ENCODE results near the gene TM9SF1. TPM values are rescaled to one million over a fixed set of nuclear protein-coding genes. Genes with fewer than 3 reads are reported as not detected.

The TM9SF1 gene
- total and polyA plus RNA-seq, 2 of the 13 experiments (the other 11 are each of a cell fraction or from before 2014, with no cell fraction given), result 83.2 to 110 TPM

DNA sequence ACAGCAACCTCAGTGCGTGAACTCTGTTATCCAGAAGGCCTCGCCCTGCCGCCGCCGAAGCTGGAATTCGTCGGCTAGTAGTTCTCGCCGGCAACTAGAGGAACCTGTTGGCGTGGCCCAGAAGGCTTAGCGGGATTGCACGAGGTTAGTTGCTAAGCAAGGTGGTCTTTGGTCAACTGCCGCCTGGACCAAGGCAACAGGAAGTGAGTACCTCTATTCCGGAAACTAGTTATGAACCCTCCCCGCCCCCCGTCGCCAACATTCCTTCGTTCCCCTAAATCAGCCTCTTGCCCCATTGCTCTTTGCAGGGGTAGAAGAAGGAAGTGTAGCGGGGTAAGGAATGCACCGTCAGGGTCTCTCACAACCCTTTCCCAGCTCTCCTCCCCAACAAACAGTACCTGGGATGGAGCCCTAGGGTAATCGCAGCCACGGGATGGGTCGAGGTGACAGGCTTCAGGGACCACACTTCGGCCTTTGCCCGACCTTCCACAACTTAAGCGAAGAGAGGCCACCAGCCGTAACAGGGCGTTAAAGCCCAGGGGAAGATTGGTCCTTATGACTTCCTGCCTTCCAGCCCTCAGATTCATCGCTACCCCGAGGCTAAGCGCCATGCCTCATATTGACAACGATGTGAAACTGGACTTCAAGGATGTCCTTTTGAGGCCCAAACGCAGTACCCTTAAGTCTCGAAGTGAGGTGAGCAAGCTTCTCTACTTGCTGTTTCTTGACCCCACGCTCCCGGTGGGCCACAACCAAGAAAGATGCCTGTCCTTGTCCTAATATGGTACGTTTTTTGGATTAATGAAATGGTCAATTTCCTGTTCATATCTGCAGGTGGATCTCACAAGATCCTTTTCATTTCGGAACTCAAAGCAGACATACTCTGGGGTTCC is 37.6 kb upstream of the TM9SF1 start, which contains the start of gene GMPR2 (continued):
- TF ChIP-seq, protein P1, sequence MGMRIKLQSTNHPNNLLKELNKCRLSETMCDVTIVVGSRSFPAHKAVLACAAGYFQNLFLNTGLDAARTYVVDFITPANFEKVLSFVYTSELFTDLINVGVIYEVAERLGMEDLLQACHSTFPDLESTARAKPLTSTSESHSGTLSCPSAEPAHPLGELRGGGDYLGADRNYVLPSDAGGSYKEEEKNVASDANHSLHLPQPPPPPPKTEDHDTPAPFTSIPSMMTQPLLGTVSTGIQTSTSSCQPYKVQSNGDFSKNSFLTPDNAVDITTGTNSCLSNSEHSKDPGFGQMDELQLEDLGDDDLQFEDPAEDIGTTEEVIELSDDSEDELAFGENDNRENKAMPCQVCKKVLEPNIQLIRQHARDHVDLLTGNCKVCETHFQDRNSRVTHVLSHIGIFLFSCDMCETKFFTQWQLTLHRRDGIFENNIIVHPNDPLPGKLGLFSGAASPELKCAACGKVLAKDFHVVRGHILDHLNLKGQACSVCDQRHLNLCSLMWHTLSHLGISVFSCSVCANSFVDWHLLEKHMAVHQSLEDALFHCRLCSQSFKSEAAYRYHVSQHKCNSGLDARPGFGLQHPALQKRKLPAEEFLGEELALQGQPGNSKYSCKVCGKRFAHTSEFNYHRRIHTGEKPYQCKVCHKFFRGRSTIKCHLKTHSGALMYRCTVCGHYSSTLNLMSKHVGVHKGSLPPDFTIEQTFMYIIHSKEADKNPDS (CRISPR knock-in tag; IDR thresholded peaks at IDR 0.05), result peak; percentile 91; the same call in 1 of the 2 replicates
- TF ChIP-seq ZSCAN25 (CRISPR knock-in tag; IDR thresholded peaks at IDR 0.05), result peak; percentile 61; the same call in 1 of the 2 replicates
- TF ChIP-seq ZNF766 (CRISPR knock-in tag; IDR thresholded peaks at IDR 0.05; ENCODE audit: borderline replicate concordance), result peak; percentile 83; the same call in 1 of the 2 replicates
- TF ChIP-seq, protein P2, sequence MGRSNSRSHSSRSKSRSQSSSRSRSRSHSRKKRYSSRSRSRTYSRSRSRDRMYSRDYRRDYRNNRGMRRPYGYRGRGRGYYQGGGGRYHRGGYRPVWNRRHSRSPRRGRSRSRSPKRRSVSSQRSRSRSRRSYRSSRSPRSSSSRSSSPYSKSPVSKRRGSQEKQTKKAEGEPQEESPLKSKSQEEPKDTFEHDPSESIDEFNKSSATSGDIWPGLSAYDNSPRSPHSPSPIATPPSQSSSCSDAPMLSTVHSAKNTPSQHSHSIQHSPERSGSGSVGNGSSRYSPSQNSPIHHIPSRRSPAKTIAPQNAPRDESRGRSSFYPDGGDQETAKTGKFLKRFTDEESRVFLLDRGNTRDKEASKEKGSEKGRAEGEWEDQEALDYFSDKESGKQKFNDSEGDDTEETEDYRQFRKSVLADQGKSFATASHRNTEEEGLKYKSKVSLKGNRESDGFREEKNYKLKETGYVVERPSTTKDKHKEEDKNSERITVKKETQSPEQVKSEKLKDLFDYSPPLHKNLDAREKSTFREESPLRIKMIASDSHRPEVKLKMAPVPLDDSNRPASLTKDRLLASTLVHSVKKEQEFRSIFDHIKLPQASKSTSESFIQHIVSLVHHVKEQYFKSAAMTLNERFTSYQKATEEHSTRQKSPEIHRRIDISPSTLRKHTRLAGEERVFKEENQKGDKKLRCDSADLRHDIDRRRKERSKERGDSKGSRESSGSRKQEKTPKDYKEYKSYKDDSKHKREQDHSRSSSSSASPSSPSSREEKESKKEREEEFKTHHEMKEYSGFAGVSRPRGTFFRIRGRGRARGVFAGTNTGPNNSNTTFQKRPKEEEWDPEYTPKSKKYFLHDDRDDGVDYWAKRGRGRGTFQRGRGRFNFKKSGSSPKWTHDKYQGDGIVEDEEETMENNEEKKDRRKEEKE (IDR thresholded peaks at IDR 0.05), result no peak
- TF ChIP-seq KDM2A (CRISPR knock-in tag; IDR thresholded peaks at IDR 0.05; ENCODE audit: borderline replicate concordance, low read depth), result peak; percentile 96
- TF ChIP-seq, protein P3, sequence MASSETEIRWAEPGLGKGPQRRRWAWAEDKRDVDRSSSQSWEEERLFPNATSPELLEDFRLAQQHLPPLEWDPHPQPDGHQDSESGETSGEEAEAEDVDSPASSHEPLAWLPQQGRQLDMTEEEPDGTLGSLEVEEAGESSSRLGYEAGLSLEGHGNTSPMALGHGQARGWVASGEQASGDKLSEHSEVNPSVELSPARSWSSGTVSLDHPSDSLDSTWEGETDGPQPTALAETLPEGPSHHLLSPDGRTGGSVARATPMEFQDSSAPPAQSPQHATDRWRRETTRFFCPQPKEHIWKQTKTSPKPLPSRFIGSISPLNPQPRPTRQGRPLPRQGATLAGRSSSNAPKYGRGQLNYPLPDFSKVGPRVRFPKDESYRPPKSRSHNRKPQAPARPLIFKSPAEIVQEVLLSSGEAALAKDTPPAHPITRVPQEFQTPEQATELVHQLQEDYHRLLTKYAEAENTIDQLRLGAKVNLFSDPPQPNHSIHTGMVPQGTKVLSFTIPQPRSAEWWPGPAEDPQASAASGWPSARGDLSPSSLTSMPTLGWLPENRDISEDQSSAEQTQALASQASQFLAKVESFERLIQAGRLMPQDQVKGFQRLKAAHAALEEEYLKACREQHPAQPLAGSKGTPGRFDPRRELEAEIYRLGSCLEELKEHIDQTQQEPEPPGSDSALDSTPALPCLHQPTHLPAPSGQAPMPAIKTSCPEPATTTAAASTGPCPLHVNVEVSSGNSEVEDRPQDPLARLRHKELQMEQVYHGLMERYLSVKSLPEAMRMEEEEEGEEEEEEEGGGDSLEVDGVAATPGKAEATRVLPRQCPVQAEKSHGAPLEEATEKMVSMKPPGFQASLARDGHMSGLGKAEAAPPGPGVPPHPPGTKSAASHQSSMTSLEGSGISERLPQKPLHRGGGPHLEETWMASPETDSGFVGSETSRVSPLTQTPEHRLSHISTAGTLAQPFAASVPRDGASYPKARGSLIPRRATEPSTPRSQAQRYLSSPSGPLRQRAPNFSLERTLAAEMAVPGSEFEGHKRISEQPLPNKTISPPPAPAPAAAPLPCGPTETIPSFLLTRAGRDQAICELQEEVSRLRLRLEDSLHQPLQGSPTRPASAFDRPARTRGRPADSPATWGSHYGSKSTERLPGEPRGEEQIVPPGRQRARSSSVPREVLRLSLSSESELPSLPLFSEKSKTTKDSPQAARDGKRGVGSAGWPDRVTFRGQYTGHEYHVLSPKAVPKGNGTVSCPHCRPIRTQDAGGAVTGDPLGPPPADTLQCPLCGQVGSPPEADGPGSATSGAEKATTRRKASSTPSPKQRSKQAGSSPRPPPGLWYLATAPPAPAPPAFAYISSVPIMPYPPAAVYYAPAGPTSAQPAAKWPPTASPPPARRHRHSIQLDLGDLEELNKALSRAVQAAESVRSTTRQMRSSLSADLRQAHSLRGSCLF (CRISPR knock-in tag; IDR thresholded peaks at IDR 0.05; ENCODE audit: borderline replicate concordance), result peak; percentile 50; the same call in 1 of the 2 replicates
- TF ChIP-seq, protein P4, sequence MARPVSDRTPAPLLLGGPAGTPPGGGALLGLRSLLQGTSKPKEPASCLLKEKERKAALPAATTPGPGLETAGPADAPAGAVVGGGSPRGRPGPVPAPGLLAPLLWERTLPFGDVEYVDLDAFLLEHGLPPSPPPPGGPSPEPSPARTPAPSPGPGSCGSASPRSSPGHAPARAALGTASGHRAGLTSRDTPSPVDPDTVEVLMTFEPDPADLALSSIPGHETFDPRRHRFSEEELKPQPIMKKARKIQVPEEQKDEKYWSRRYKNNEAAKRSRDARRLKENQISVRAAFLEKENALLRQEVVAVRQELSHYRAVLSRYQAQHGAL (CRISPR knock-in tag; IDR thresholded peaks at IDR 0.05; ENCODE audit: not compliant biosample characterization), result no peak
- TF ChIP-seq, protein P5, sequence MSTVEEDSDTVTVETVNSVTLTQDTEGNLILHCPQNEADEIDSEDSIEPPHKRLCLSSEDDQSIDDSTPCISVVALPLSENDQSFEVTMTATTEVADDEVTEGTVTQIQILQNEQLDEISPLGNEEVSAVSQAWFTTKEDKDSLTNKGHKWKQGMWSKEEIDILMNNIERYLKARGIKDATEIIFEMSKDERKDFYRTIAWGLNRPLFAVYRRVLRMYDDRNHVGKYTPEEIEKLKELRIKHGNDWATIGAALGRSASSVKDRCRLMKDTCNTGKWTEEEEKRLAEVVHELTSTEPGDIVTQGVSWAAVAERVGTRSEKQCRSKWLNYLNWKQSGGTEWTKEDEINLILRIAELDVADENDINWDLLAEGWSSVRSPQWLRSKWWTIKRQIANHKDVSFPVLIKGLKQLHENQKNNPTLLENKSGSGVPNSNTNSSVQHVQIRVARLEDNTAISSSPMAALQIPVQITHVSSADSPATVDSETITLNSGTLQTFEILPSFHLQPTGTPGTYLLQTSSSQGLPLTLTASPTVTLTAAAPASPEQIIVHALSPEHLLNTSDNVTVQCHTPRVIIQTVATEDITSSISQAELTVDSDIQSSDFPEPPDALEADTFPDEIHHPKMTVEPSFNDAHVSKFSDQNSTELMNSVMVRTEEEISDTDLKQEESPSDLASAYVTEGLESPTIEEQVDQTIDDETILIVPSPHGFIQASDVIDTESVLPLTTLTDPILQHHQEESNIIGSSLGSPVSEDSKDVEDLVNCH (CRISPR knock-in tag; IDR thresholded peaks at IDR 0.05), result no peak
